ENCODE data around the gene BCS1L. TPM values are rescaled to one million over a fixed set of nuclear protein-coding genes. Genes with fewer than 3 reads are reported as not detected.

BCS1L gene
- total and polyA plus RNA-seq, 11 donors: 27.3 to 54.7 (median 43.7) TPM

DNA sequence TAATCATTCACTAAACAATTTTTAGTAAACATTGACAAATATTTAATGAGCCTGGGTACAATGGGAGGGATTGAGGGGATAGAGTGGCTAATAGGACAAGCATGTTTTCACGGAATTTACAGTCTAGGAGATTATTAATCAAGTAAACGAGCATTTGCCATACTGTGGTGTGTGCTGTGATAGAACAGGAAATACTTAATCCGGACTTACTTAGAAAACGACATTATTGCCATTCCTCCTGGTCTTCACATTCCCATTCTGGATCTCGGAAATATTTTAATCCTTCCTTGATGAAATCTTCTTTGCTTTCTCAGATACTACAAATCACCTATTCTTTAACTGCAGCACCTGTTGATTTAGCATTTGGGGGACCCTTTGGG is 52.1 kb downstream of the BCS1L start:
- H3K9me3 ChIP-seq: no peaks in the 10 kb centered on the region
- H3K27me3 ChIP-seq: no peaks in the 10 kb centered on the region
- peaks cover 0 to 33% (median 8%) of the 10 kb centered on the region in 12 donors for H3K4me1 ChIP-seq
- peaks cover 0 to 8% (median 0%) of the 10 kb centered on the region in 9 donors for H3K36me3 ChIP-seq
- ATAC-seq (no peak), DNase-seq (no peak)
- intact Hi-C loops (cut with DNase I): loop anchor here in 8 of 10 donors (1.0 to 5.0 kb wide), 6 partner anchors 53 to 136 kb away; partner anchors contain the start of genes BCS1L (in 1 of the 8), CYP27A1 (in 1 of the 8) and ZNF142 (in 1 of the 8)
- H3K27ac ChIP-seq: peak overlapping the region in 11 of 12 donors; percentile 36 to 96 (median 91)
- H3K4me3 ChIP-seq: peak overlapping the region; percentile 61 to 93 (median 83)
- no peak for TF ChIP-seq POLR2A (IDR thresholded peaks at IDR 0.05)
- TF ChIP-seq, protein P1, sequence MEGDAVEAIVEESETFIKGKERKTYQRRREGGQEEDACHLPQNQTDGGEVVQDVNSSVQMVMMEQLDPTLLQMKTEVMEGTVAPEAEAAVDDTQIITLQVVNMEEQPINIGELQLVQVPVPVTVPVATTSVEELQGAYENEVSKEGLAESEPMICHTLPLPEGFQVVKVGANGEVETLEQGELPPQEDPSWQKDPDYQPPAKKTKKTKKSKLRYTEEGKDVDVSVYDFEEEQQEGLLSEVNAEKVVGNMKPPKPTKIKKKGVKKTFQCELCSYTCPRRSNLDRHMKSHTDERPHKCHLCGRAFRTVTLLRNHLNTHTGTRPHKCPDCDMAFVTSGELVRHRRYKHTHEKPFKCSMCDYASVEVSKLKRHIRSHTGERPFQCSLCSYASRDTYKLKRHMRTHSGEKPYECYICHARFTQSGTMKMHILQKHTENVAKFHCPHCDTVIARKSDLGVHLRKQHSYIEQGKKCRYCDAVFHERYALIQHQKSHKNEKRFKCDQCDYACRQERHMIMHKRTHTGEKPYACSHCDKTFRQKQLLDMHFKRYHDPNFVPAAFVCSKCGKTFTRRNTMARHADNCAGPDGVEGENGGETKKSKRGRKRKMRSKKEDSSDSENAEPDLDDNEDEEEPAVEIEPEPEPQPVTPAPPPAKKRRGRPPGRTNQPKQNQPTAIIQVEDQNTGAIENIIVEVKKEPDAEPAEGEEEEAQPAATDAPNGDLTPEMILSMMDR (IDR thresholded peaks at IDR 0.05): no peak
- WGBS, 4 donors: 17 to 24% (median 20%) methylated on average over 5 of the region's 5 CpGs

Other genes starting within 250 kb of the BCS1L start
- not detected for gene VIL1, start 240.6 kb upstream of the BCS1L start, total RNA-seq
- under 1 TPM; 0.04 to 0.07 TPM for gene VIL1, start 240.6 kb upstream of the BCS1L start, polyA plus RNA-seq
- 10 to 100 TPM in 1 of 9 donors, 1 to 10 TPM in 8; 5.2 to 10.3 (median 7.8) TPM for gene USP37, start 91.3 kb upstream of the BCS1L start, total RNA-seq
- 1 to 10 TPM; 1.8 to 4.1 TPM for gene USP37, start 91.3 kb upstream of the BCS1L start, polyA plus RNA-seq
- 10 to 100 TPM; 19.4 to 34.8 (median 23.1) TPM for gene CNOT9, start 90.8 kb upstream of the BCS1L start, total RNA-seq
- gene CNOT9, start 90.8 kb upstream of the BCS1L start, polyA plus RNA-seq: 10 to 100 TPM; 12.2 to 23.3 TPM
- 1 to 10 TPM in 4 of 9 donors, under 1 TPM in 5; 0.14 to 1.9 (median 0.67) TPM for gene PLCD4, start 51.8 kb upstream of the BCS1L start, total RNA-seq
- under 1 TPM; 0.11 to 0.34 TPM for gene PLCD4, start 51.8 kb upstream of the BCS1L start, polyA plus RNA-seq
- gene ZNF142, start 60 bp upstream of the BCS1L start, total RNA-seq: 10 to 100 TPM; 18.1 to 46.0 (median 21.8) TPM
- gene ZNF142, start 60 bp upstream of the BCS1L start, polyA plus RNA-seq: 10 to 100 TPM; 10.4 to 12.6 TPM
- gene RNF25, start 12.3 kb downstream of the BCS1L start, total RNA-seq: 10 to 100 TPM in 8 of 9 donors, 1 to 10 TPM in 1; 9.7 to 23.8 (median 15.0) TPM
- 10 to 100 TPM; 21.0 to 24.0 TPM for gene RNF25, start 12.3 kb downstream of the BCS1L start, polyA plus RNA-seq
- gene STK36, start 12.4 kb downstream of the BCS1L start, total RNA-seq: 10 to 100 TPM in 3 of 9 donors, 1 to 10 TPM in 6; 4.7 to 16.2 (median 7.9) TPM
- gene STK36, start 12.4 kb downstream of the BCS1L start, polyA plus RNA-seq: 1 to 10 TPM; 6.9 to 8.0 TPM
- gene TTLL4, start 51.2 kb downstream of the BCS1L start, total RNA-seq: 10 to 100 TPM in 2 of 9 donors, 1 to 10 TPM in 7; 5.3 to 14.0 (median 6.0) TPM
- 1 to 10 TPM; 5.4 to 6.2 TPM for gene TTLL4, start 51.2 kb downstream of the BCS1L start, polyA plus RNA-seq
- gene CYP27A1, start 122.5 kb downstream of the BCS1L start, total RNA-seq: 10 to 100 TPM in 3 of 9 donors, 1 to 10 TPM in 6; 3.3 to 43.8 (median 7.5) TPM
- gene CYP27A1, start 122.5 kb downstream of the BCS1L start, polyA plus RNA-seq: 1 to 10 TPM; 5.1 to 5.4 TPM
- not detected for gene PRKAG3, start 172.1 kb downstream of the BCS1L start, total RNA-seq
- under 1 TPM in 1 of 2 donors, not detected in 1; 0.06 TPM for gene PRKAG3, start 172.1 kb downstream of the BCS1L start, polyA plus RNA-seq
- 10 to 100 TPM in 1 of 9 donors, 1 to 10 TPM in 3, under 1 TPM in 5; 0.34 to 13.1 (median 1.00) TPM for gene WNT6, start 200.1 kb downstream of the BCS1L start, total RNA-seq
- gene WNT6, start 200.1 kb downstream of the BCS1L start, polyA plus RNA-seq: 1 to 10 TPM in 1 of 2 donors, under 1 TPM in 1; 0.44 to 1.4 TPM
- 1 to 10 TPM in 1 of 9 donors, under 1 TPM in 1, not detected in 7; 0.16 to 1.3 TPM for gene WNT10A, start 221.2 kb downstream of the BCS1L start, total RNA-seq
- gene WNT10A, start 221.2 kb downstream of the BCS1L start, polyA plus RNA-seq: under 1 TPM in 1 of 2 donors, not detected in 1; 0.08 TPM

All from heart left ventricle (tissue), 16 donors.